HG02759 (cell line): ENCODE results near the gene NR4A1.

Source experiments
- ATAC-seq: cut with Tn5 transposase; IDR thresholded peaks from one replicate; pipeline ENCODE4 v1.9.1; 2021; ENCODE audit warnings: mild to moderate bottlenecking, moderate library complexity; ENCODE audit not compliant: unreplicated experiment

NR4A1 gene

DNA sequence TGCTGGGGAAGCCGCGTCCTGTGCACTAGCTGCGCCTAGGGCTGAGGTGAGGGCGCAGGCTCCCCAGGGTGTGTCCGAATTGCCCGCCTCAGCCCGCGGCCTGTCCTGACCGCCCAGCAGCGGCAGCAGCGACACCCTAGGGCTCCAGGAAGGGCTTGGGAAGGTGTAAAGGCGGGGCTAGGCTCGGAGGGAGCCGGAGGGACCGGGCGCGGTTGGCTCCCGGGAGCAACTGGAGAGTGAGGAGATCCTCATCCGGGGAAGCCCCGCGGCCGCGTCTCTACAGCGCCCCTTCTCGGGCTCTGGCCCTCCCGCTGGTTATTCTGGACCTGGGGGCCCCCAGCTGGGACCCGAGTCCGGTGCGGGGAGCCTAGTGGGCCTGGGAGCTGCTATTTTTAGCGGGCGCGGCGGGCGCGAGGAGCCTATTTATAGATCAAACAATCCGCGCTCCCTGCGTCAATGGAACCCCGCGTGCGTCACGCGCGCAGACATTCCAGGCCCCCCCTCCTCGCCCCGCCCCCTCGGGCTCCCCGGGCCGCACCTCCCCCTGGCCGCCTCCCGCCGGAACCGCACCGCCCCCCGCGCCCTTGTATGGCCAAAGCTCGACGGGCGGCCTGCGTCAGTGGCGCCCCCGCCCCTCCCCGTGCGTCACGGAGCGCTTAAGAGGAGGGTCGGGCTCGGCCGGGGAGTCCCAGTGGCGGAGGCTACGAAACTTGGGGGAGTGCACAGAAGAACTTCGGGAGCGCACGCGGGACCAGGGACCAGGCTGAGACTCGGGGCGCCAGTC, at the start of gene NR4A1:
Gene NR4A1, plus strand, starts transcription at position 685 of the 784 bp plus-strand sequence. CDS start 2,887 bp downstream, outside the sequence.
- peak; percentile 90 for ATAC-seq

DNA sequence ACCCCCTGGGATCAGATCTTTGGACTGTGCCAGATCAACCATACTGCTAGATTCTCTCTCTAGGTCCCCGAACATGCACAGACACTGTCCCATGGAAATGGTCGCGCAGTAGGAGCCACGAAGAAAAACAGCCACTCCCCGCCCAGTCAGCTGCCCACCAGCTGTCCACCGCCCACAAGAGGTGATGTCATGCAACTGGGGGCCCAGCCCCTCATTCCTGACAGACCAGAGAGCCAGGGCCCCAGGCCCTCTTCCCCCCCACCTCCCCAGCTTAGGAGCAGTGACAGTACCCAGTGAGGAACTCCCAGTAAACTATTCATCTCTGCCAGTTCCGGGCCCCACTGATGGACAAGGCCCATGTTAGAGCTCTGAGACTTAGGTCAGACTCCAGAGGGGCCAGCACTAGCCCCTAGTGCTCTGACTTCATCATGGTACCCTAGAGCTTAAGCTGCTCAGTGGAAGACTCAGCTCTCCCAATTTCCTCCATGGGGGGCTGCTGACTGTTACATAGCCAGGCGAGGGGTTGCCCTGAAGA, 48.2 kb upstream of the NR4A1 start:
- no peak for ATAC-seq

DNA sequence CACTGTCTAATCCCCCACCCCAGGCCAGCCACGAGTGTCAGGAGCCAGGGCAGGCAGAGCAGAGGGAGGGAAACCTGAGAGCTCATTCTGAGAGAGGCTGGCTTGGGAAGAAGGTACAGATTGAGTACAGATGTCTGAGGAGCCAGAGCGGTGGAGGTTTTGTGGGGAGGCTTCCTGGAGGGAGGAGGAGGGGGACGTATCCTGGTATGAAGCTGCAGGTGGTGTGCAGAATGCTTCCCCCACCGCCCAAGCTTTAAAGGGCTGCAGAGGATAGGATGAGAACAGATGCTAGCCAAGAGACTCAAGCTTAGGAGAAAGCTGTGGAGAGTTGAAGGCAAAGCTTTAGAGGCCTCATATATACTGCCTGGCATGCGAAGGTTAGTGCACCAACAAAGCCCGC, 47.7 kb upstream of the NR4A1 start:
- ATAC-seq = no peak

DNA sequence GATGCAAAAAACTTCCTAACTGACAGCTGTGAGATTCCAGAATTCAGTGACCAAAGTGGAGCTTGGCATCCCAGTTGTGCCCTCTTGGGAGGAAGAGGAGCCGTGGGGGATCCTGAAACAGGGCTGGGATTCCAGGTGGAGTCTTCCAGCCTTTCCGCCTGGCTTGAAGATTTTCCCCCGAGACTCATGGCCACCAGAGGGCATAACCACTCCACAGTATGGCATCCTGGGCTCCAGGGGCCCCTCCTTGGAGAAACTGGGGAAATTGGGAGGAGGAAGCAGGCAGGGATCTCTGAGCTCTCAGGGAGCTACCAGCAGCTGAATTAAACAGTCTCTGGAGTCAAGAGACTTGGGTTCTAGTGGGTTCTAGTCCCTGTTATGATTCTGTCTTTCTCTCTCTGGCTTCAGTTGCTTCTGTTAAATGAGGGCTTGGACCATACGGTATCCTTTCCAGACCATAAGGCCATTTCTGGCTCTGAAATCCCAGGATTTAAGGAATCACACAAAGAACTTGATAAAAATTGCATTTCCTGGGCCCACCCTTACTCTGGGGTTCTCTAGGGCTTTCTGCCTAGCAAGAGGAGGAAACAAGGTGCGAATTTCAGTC, 47.1 kb upstream of the NR4A1 start:
- ATAC-seq = no peak

DNA sequence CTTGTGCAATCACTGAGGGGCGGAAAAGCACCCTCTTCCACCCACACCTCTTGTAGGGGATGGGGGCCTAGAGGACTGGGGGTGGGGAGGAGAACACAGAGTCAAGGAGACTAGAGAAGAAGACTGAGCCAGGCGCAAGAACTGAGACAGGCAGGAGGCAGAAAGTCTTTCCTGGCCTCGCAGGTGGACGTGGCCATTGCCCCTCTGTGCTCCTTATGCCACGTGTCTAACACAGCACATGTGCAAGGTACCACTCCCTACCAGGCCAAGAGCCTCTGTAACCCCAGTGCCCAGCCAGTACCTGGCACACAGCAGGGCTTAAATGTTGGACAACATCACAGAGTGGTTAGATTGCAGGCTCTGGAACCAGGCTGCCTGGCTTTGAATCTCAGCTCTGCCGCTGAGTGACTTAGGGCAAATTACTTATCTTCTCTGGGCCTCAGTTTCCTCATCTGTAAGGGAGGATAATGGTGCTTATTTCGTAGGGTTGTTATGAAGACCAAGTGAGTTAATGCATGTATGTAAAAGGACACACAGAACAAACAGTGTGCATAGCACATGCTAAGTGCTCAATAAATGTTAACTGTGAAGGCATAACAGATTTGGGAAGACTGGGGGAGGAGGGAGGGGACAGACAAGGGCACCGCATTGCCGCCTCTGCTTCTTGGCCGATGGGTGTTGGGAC, 45.9 kb upstream of the NR4A1 start:
- ATAC-seq = no peak

DNA sequence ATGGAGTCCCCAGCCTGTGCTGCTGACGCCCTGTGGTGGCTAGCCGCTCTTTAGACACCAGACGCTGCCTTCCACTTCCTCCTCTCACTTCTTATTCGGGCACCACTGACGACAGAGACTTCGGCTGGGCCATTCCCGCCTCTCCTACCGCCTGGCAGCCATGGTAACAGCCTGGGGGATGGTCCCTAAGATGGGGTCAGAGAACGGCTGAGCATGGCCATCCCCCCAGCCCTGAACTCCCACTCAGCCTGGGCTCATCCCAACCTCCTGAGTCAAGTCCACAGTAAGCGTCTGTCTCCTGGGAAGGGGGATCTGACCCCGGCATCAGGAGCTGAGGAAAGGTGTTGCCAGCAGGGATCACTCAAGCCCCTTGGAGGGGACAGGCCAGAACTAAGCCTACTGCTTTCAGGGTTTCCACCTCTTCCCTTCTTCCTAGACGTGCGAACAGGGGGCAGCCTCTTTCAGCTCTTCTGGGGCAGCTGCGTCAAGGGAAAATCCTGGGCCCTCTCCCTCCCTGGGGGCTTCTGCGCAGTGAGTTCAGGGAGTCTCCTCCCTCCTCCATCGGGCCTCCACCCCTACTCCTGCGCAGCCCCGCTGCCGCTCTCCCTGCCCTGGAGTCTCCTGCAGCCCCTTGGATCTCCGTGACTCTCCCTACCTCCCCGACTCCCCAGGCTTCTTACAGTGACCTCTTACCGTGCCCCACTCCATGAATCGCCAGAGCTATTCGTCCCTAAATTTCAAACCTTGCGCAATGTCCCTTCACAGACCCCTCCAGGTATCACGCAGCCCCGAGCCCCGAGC, 45.1 kb upstream of the NR4A1 start:
- ATAC-seq = peak; percentile 72

DNA sequence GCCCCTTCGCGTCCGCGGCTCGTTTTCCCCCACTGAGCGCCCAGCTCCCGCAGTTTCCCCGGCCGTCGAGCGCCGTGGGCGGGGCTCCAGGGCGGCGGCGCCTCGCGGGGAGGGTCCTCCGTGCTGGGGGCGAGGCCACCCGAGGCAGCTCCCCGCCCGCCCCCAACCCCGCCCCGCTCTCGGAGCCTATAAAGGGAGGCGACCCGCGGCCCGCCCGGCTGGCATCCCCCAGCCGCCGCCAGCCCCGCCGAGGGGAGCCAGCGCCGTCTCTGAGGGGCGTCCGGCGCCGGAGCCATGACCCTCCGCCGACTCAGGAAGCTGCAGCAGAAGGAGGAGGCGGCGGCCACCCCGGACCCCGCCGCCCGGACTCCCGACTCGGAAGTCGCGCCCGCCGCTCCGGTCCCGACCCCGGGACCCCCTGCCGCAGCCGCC, 44.5 kb upstream of the NR4A1 start, which contains the start of gene TAMALIN:
Gene TAMALIN, plus strand, starts transcription at position 221 of the 432 bp plus-strand sequence. Its CDS starts 74 bp downstream, at position 295.
- peak; percentile 25 for ATAC-seq

DNA sequence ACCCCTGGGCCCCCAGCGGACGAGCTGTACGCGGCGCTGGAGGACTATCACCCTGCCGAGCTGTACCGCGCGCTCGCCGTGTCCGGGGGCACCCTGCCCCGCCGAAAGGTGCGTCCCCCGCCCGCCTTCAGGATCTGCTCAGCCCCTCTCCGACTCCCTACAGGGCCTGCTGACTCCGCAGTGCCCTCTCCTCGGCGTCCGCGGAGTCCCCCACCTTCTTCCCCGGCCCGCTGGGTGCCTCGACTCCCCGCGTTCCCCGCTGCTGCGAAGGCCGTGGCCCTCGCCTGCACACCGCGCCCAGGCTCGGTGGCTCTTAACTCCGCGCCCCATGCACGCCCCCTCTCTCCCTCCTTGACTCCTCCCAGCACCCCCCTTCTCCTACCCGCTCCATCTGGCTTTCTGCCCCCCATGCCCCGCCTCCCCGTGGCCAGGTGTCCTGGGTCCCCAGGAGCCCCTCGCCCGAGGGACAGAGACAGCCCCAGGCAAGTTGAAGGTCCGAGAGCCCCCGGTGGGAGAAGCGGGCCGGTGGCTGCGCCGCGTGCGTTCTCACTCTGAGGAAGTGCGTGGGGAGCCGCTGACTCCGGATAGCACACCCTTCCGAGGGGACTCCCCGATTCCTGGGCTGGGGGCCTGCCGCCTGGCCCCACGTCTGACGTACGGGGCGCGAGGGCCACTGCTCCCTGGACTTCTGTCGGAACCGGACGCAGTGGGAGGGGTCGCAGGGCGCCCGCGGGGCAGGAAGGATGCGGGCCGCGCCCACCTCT, 43.9 kb upstream of the NR4A1 start:
- peak; percentile 23 for ATAC-seq

DNA sequence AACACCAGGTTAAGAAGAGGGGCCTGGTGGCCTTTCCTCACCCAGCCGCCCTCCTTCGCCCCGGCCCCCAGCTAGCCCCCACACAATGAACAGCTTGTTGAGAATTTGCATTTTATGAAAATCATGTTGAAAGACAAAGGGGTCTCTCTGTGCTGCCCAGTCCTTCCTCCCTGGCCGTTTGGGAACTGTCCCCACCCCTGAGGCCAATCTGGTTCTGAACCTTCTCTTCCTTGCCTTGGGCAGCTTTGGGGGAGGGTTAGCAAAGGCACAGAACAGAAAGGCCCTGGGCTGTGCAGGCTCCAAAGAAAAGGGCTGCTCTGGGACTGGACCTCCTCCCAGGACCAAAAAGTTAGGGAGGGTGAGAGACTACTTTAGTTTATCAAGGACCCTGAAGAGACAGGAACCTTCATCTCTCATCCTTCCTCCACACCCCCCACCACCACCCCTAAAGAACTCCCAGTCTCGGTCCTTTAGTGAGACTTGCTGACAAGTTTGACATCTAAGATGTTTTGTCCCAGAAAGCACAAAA, 43.2 kb upstream of the NR4A1 start:
- no peak for ATAC-seq

DNA sequence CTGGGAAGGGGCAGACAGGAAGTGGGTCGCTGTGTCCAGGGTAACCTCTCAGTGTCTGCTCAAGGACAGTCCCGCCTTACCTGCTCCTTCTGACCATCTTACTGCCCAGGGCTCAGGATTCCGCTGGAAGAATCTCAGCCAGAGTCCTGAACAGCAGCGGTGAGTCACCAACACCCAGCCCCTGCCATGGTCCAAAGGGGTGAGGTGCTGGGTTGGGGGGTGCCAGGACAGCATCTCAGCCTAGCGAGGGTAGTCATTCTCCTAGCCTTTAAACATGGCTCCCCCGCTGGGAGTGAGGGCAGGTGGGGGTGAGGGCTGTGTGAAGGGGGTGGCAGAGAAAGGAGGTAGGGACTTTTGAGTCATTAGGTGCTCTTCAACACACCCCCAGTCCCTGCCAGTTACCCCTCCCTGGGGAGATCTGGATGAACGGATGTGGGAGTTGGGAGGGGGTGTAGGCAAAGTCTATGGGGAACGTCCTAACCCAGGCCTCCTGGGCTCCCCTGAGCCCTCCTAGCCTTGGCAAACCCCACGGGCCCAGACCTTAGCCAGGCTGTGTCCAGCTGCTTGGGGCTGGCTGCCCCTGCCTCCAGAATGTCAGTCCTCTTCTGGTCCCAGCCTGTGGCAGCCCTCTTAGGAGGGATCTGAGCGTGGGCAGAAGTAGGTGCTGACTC, 42.0 kb upstream of the NR4A1 start:
- no peak for ATAC-seq

DNA sequence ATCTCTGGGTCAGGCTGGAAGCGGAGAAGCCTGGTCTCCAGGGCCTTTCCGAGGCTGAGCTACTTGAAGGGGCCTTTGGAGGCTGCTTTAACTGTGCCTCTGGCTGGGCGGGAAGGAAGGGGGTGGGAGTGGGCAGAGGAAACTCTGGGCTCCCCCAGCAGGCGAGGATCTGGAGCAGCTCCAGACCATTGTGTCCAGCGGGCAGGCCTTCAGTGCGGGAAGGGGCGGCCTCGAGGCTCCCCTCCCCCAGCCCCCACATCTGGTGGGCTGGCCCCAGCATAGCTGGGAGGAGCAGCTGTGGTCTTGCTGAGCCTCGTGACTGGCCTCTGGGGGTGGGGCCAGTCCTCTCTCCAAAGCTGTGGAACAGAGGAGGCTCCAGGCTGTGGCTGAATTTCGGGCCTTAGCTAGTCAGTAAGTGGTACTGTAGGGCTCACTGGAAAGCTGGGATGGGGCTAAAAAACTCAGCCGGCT, 41.1 kb upstream of the NR4A1 start:
- ATAC-seq = no peak

DNA sequence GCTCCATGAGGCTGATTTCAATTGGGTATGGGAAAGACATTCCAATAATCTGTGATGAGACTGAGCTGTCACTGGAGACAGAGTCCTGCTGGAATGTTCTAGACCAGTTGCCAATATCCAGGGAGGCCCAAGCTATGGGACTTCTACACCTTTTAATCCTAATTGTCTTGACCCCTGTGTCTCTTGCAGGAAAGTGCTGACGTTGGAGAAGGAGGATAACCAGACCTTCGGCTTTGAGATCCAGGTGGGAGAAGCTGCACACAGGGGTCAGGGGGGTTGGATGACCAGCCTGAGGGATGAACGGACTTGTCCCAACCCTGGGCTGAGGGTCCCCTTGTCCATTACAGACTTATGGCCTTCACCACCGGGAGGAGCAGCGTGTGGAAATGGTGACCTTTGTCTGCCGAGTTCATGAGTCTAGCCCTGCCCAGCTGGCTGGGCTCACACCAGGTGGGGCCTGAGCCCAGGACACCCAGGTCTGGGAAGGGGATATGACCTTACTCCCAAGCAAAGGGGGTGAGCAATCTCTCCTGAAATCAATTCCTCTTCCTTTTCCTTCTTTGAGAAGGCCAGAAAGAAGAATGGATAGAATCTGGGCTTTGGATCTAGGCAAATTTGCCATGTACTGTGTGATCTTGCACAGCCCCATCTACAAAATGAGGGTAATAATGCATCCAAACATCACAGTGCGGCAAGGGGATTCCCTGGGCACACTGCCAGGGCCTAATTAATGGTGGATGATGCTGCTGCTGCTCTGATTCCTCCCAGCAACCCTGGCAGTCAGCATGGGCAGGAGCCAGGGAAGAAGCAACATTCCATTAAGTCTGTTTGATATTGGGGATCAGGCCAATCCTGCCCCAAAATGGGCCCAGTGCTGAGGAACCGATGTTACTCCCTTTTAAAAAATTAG, 40.3 kb upstream of the NR4A1 start:
- ATAC-seq = no peak

DNA sequence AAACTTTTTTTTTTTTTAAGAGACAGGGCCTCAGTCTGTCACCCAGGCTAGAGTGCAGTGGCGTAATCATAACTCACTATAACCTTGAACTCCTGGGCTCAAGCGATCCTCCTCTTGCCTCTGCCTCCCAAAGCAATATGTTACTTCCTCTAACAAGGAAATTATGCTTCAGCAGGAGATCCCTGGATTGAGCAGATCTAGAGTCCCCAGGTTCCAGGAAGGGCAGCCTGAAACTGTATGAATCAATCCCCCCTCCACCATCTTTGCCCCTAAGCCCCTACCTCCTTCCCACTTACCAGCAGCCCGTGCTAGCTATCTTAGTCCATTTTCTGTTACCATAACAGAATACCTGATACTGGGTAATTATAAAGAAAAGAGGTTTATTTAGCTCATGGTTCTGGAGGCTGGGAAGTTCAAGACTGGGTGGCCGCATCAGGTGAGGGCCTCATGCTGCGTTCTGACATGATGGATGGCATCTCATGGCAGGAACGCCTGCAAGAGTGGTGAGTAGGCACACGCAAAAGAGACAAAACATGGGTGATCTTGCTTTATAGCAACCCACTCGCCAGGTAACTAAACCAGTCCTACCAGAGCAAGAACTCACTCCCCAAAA, 39.5 kb upstream of the NR4A1 start:
- ATAC-seq = no peak

DNA sequence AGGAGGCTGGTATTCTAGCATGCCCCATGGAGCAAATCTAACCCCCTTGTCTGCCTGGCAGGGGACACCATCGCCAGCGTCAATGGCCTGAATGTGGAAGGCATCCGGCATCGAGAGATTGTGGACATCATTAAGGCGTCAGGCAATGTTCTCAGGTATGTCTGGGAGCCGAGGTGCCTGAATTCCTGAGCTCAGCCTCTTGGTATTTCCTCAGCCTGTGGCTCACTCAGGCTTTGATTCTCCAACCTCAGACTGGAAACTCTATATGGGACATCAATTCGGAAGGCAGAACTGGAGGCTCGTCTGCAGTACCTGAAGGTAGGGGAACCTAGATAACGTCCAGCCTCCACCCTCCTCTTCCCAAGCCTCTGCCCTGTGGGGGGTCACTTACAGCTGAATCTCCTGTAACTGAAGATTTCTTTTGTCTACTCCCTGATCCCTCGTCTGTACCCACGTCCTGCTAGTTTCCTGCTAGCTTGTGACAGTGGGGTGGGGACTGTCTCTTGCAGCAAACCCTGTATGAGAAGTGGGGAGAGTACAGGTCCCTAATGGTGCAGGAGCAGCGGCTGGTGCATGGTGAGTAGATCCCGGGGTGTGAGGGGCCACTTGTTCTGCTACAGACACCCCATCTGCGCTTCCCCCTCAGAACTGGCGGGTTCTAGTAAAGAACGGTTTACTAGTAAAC, 37.5 kb upstream of the NR4A1 start:
- ATAC-seq = no peak

DNA sequence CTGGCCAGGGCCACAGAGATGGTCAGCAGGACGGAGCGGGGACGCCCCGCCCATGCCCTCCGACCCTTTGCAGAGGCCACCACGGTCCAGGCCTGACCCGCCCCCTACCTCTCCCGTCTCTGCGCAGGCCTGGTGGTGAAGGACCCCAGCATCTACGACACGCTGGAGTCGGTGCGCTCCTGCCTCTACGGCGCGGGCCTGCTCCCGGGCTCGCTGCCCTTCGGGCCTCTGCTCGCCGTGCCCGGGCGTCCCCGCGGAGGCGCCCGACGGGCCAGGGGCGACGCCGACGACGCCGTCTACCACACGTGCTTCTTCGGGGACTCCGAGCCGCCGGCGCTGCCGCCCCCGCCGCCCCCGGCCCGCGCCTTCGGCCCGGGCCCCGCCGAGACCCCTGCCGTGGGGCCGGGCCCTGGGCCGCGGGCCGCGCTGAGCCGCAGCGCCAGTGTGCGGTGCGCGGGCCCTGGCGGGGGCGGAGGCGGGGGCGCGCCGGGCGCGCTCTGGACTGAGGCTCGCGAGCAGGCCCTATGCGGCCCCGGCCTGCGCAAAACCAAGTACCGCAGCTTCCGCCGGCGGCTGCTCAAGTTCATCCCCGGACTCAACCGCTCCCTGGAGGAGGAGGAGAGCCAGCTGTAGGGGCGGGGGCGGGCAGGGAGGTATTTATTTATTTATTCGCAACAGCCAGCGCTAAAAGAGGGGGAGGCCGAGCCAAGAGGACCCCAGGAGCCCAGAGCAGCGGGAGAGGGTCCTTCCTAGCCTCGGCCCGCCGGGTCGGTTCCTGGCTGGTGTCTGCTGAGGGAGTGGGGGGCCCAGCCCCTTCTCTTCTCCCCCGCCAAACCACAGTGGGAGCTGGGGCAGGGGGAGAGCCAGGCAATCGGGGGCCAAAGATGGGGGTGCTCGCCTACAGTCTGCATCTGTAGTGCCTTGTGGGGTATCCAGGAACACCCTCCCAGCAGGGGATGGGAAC, 36.4 kb upstream of the NR4A1 start:
- ATAC-seq = no peak

DNA sequence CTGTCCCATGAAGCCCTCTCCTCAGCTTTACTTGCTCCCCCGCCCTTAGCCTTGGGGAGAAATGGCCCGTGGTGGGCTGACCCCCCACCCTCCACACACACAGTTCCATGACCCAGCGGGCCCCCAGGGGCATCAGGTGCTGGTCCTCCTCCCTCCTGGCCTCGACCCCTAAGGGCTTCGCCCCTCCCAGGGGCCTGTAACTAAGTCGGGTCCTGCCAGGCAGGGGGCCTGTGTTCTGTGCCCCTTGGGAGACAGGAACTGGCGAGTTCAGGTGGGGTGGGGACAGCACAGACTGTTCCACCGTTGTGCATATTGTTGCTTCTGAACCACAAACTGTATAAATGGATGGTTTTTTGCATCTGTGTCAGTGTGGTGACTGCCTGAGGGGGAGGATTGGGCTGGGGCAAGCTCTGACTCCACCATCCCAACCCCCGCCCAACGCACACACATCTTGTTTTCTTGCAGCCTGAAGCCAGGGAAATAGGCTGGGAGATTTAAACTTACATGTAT, 35.7 kb upstream of the NR4A1 start:
- ATAC-seq = no peak
